Measurements from ENCODE around the gene IL19. TPM values are rescaled to one million over a fixed set of nuclear protein-coding genes. Genes with fewer than 3 reads are reported as not detected.

The IL19 gene
- total and polyA plus RNA-seq, 2 of the 13 experiments (the other 11 are each of a cell fraction or from before 2014, with no cell fraction given): not detected

DNA sequence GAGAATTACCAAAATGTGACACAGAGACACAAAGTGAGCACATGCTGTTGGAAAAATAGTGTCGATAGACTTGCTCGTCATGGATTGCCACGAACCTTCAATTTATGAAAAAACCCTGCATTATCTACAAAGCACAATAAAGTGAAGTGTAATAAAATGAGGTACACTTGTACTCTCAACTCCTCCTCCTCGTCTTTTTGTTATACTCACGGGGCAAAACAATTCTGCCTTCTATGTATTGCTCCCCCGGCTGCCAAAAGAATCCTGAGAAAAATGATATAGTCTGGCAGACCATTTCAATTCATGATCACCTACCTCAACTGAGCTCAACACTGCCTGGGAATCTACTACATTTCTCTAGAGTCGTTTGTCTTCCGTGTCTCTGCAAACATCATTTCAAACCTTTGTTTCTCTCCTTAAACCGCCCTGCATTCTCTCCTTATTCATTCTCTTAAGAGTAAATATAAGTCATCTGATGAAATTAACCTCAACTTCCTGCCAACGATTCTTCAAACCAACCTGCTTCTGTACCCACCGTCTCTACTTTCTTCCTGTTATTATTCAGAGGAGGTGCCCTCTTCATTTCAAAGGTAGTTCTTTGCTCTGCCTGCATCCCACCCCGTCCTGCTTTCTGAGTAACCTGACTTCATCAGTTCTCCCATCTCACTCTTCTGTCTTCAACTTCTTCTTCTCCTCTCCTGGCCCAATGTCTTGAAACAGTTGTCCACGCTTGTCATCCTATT lies 12.9 kb upstream of the IL19 start:
- POLR2A ChIA-PET: no interaction called here
- intact Hi-C loops (cut with micrococcal nuclease; ENCODE audit: unreplicated experiment): no loop called here
- Histone ChIP-seq H3K9me3 (ENCODE audit: low read length) (no peaks in the 10 kb centered on the region), H3K4me2 (ENCODE audit: low read depth, low read length) (no peak overlapping the region), H3K9ac (ENCODE audit: insufficient read depth, low read depth, low read length) (no peak overlapping the region), H3K4me3 (replicated peaks in 1 of 3; ENCODE audit: insufficient read depth in 1 of 3, low read depth in 2 of 3, low read length in 3 of 3) (no peak overlapping the region), H4K20me1 (ENCODE audit: insufficient read depth, low read length) (no peaks in the 10 kb centered on the region), H3K36me3 (replicated peaks in 1 of 2; ENCODE audit: control insufficient read depth in 1 of 2, insufficient read depth in 2 of 2, low read length in 2 of 2) (no peaks in the 10 kb centered on the region), H3K79me2 (ENCODE audit: insufficient read depth, low read length) (no peaks in the 10 kb centered on the region), H3K27me3 (ENCODE audit: control insufficient read depth in 1 of 2, insufficient read depth in 2 of 2, low read length in 2 of 2) (no peaks in the 10 kb centered on the region; a peak in 1 of 5 replicates), H2AFZ (ENCODE audit: low read length) (no peak overlapping the region), H3K27ac (ENCODE audit: extremely low read length, insufficient read depth, low read length) (no peak overlapping the region), H3K4me1 (ENCODE audit: insufficient read depth, low read length) (no peaks in the 10 kb centered on the region)
- in situ Hi-C loops (cut with HindIII; ENCODE audit: extremely low pct_ligation_motif_present, low pct_unique_long_range_greater_than_20kb): no loop called here
- no peak for ATAC-seq
- no peak for DNase-seq (ENCODE audit: low spot score)
- CTCF ChIA-PET (ENCODE audit: low intra/inter-chr PET ratio, low total read pairs): no interaction called here
- no TSS peak for BruUV-seq (replicated peaks)
- TF ChIP-seq ZBTB7A (CRISPR knock-in tag; IDR thresholded peaks at IDR 0.05) (no peak), ZNF720 (CRISPR knock-in tag; IDR thresholded peaks at IDR 0.05) (no peak), ZNF264 (CRISPR knock-in tag; IDR thresholded peaks at IDR 0.05) (no peak), RBFOX2 (IDR thresholded peaks at IDR 0.05; ENCODE audit: low read depth, low read length) (no peak), ARHGAP35 (CRISPR knock-in tag; IDR thresholded peaks at IDR 0.05; ENCODE audit: borderline replicate concordance) (no peak), GABPB1 (CRISPR knock-in tag; IDR thresholded peaks at IDR 0.05) (no peak), ZNF746 (CRISPR knock-in tag; IDR thresholded peaks at IDR 0.05) (no peak), ZNF430 (CRISPR knock-in tag; IDR thresholded peaks at IDR 0.05) (no peak), PBX2 (CRISPR knock-in tag; IDR thresholded peaks at IDR 0.05) (no peak), CEBPG (CRISPR knock-in tag; IDR thresholded peaks at IDR 0.05) (no peak), ZNF496 (CRISPR knock-in tag; IDR thresholded peaks at IDR 0.05; ENCODE audit: insufficient replicate concordance) (no peak), CENPT (CRISPR knock-in tag; IDR thresholded peaks at IDR 0.05; ENCODE audit: low read depth) (no peak), CCAR2 (optimal IDR thresholded peaks at IDR 0.05; ENCODE audit: low read depth, low read length) (no peak), ZNF34 (CRISPR knock-in tag; IDR thresholded peaks at IDR 0.05; ENCODE audit: borderline replicate concordance) (no peak), ZNF180 (CRISPR knock-in tag; IDR thresholded peaks at IDR 0.05; ENCODE audit: borderline replicate concordance, low read depth) (no peak), NFE2L2 (IDR thresholded peaks at IDR 0.05; ENCODE audit: low read length) (no peak), ZNF232 (CRISPR knock-in tag; IDR thresholded peaks at IDR 0.05; ENCODE audit: borderline replicate concordance) (no peak), ATF3 (CRISPR knock-in tag; IDR thresholded peaks at IDR 0.05) (no peak)
- TF ChIP-seq, protein P1, sequence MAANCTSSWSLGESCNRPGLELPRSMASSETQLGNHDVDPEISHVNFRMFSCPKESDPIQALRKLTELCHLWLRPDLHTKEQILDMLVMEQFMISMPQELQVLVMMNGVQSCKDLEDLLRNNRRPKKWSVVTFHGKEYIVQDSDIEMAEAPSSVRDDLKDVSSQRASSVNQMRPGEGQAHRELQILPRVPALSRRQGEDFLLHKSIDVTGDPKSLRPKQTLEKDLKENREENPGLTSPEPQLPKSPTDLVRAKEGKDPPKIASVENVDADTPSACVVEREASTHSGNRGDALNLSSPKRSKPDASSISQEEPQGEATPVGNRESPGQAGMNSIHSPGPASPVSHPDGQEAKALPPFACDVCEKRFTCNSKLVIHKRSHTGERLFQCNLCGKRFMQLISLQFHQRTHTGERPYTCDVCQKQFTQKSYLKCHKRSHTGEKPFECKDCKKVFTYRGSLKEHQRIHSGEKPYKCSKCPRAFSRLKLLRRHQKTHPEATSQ (CRISPR knock-in tag; IDR thresholded peaks at IDR 0.05; ENCODE audit: borderline replicate concordance): no peak
- 26% methylated on average over 13 of the region's 13 CpGs for WGBS (ENCODE audit: low lambda C conversion rate)
- FAIRE-seq: no peak
